ENCODE data around the gene TMEM167B. TPM values are rescaled to one million over a fixed set of nuclear protein-coding genes. Genes with fewer than 3 reads are reported as not detected.
A peak's percentile ranks its signal among the peaks of the same experiment; 100 is the strongest.

The TMEM167B gene
- total RNA-seq, 4 donors from 2014 or later = 17.5 to 26.3 (median 21.8) TPM

DNA sequence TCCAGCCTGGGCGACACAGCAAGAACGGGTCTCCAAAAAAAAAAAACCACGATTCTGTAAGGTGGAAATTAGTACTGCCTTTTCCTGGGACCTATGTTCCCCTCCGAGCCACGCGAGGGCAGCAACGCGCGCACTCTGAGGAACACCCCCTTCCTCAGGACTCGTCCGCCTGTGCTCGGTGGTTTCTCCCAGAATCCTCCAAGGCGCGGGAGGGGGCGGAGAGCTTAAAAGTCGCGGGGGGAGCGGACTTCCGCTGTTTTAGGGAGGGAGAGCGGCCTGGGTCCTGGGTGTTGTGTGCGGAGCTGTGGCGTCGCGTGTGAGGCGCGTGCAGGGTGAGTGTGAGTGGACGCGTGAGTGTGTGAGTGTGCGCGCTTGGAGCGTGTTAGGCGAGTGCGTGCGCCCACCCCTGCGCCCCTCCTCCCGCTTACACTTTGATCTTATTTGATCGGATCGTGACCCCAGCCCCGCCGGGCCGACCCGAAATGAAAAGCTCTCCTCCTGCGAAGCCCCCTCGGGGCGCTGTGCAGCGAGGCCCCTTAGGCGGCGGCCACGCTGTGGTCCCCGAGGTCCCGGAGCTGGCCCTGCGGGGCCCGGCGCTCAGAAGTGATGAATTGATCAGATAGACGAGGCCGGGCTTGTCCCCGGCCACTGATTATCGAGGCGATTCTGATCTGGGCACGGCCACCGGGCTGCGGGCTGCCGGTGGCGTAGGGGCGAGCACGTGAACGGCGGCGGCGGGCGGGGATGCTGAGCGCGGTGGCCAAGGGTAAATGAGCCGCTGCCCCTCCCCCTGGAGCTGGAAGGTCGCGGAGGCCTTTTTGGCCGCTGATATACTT, 9.6 kb downstream of the TMEM167B start:
- Histone ChIP-seq H3K4me3 (peak overlapping the region; percentile 76 to 99 (median 93)), H3K27me3 (no peaks in the 10 kb centered on the region), H3K4me1 (peaks cover 16 to 23% of the 10 kb centered on the region in 2 donors), H3K27ac (peak overlapping the region; percentile 96 to 100 (median 98)), H3K36me3 (peaks cover 0 to 7% of the 10 kb centered on the region in 2 donors), H3K9me3 (no peaks in the 10 kb centered on the region)
- ATAC-seq = peak; percentile 97 to 98
- in situ Hi-C loops (cut with MboI; ENCODE audit: low sequenced_read_pairs in 4 of 4) = loop anchor here in 1 of 4 donors (10.0 kb wide), 2 partner anchors 115 to 135 kb away; partner anchors contain the start of genes CLCC1 and SARS1
- peak; percentile 96 to 97 for DNase-seq
- intact Hi-C loops (cut with DNase I; ENCODE audit: low total_unique reads) = loop anchor here (1.0 to 10.0 kb wide), 7 partner anchors 10 to 408 kb away; partner anchors contain the start of genes PRPF38B, SARS1, SORT1 and STXBP3
- TF ChIP-seq POLR2A (IDR thresholded peaks at IDR 0.05) = peak; percentile 94 to 95
- TF ChIP-seq, protein P1, sequence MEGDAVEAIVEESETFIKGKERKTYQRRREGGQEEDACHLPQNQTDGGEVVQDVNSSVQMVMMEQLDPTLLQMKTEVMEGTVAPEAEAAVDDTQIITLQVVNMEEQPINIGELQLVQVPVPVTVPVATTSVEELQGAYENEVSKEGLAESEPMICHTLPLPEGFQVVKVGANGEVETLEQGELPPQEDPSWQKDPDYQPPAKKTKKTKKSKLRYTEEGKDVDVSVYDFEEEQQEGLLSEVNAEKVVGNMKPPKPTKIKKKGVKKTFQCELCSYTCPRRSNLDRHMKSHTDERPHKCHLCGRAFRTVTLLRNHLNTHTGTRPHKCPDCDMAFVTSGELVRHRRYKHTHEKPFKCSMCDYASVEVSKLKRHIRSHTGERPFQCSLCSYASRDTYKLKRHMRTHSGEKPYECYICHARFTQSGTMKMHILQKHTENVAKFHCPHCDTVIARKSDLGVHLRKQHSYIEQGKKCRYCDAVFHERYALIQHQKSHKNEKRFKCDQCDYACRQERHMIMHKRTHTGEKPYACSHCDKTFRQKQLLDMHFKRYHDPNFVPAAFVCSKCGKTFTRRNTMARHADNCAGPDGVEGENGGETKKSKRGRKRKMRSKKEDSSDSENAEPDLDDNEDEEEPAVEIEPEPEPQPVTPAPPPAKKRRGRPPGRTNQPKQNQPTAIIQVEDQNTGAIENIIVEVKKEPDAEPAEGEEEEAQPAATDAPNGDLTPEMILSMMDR (IDR thresholded peaks at IDR 0.05 in 4 of 5, conservative IDR thresholded peaks at IDR 0.05 in 1 of 5) = peak; percentile 80 to 92 (median 85)

DNA sequence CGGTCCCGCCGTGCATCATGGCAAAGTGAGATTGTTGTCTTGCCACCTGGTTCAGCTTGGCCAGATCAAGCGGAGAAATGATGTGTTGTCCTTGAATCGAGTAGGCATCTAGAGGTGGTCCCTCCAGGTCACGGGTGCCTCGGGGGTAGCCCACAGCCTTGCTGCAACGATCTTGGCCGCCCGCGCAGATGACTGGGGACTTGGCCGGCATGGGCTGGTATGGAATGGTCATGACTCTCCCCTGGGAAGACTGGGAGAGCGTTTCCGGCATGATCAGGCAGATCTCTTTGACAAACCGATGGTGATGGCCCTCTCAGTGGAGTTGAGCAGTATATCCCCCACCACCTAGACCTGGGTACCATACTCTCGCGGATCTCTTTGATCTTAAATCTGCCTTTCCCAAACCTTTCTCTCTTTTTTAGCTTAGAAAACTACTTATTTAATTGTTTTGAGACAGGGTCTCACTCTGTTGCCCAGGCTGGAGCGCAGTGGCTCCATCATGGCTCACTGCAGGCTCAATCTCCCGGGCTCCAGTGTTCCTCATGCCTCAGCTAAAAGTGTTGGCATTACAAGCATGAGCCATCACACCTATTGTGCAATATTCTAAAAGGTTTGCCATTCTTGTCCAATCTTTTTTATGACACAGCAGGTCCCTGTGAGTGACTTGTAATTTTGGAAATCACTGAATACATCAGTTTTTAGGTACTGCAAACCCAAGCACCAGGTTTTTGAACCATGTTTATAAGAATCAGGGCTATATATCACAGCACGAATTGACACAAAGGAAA, 14.0 kb downstream of the TMEM167B start:
- in situ Hi-C loops (cut with MboI; ENCODE audit: low sequenced_read_pairs in 4 of 4) (loop anchor here in 1 of 4 donors (10.0 kb wide), 1 partner anchor 110 kb away; the partner anchor contains the start of gene SARS1), intact Hi-C loops (cut with DNase I; ENCODE audit: low total_unique reads) (loop anchor here (5.0 to 10.0 kb wide), 4 partner anchors 48 to 412 kb away; partner anchors contain the start of genes PRPF38B, SARS1 and SORT1)
- H3K27ac ChIP-seq = no peak overlapping the region
- no peaks in the 10 kb centered on the region for H3K27me3 ChIP-seq
- peaks cover 2 to 7% of the 10 kb centered on the region in 2 donors for H3K4me1 ChIP-seq
- TF ChIP-seq, protein P1 (IDR thresholded peaks at IDR 0.05 in 4 of 5, conservative IDR thresholded peaks at IDR 0.05 in 1 of 5) = no peak
- no peak for TF ChIP-seq POLR2A (IDR thresholded peaks at IDR 0.05)
- no peak for DNase-seq
- H3K4me3 ChIP-seq = no peak overlapping the region
- H3K36me3 ChIP-seq = no peaks in the 10 kb centered on the region
- ATAC-seq = no peak
- H3K9me3 ChIP-seq = no peaks in the 10 kb centered on the region

DNA sequence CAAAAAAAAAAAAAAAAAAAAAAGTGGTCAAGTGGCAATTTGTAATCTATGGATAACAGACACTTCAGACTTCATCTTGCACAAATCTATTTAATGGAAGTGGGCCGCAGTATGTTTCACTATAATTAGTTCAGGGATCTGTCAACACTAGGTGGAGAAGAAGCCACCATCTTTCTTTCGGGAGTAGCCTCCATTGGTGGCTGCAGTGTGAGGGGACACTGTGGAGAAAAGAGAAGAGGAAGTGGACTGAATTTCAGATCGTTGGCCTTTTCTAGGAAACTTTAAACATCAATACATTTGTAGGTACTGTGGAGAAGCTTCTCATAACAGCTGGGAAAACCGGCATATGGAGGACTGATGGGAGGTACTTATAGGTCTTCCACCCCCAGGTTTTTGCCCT, 15.3 kb downstream of the TMEM167B start:
- Histone ChIP-seq H3K36me3 (no peaks in the 10 kb centered on the region), H3K4me3 (no peak overlapping the region), H3K27me3 (no peaks in the 10 kb centered on the region), H3K9me3 (no peaks in the 10 kb centered on the region), H3K27ac (no peak overlapping the region), H3K4me1 (peaks cover 0 to 4% of the 10 kb centered on the region in 2 donors)
- TF ChIP-seq POLR2A (IDR thresholded peaks at IDR 0.05) = no peak
- TF ChIP-seq, protein P1 (IDR thresholded peaks at IDR 0.05 in 4 of 5, conservative IDR thresholded peaks at IDR 0.05 in 1 of 5) = no peak
- in situ Hi-C loops (cut with MboI; ENCODE audit: low sequenced_read_pairs in 4 of 4) (loop anchor here in 1 of 4 donors (10.0 kb wide), 1 partner anchor 109 kb away; the partner anchor contains the start of gene SARS1), intact Hi-C loops (cut with DNase I; ENCODE audit: low total_unique reads) (loop anchor here (10.0 kb wide), 1 partner anchor 289 kb away; the partner anchor contains the start of gene SORT1)
- no peak for DNase-seq
- no peak for ATAC-seq

DNA sequence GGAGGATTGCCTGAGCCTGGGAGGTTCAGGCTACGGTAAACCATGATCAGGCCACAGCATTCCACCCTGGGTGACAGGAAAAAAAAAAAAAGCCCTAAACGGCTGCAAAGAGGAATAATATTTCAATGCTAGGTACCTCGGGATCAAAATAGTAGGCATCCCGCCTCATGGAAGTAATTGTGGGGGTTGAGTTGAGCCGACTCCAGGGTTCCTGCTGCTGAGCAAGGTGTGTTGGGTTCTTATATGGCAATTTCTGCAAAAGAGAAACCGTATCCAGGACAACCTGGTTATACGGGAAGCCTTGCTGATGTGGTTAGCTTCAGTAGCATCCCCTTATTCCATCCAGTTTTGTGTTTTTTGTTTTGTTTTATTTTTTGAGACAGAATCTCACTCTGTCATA, 17.2 kb downstream of the TMEM167B start:
- Histone ChIP-seq H3K4me3 (no peak overlapping the region), H3K27ac (no peak overlapping the region), H3K9me3 (no peaks in the 10 kb centered on the region), H3K27me3 (no peaks in the 10 kb centered on the region), H3K36me3 (no peaks in the 10 kb centered on the region), H3K4me1 (peaks cover 6 to 7% of the 10 kb centered on the region in 2 donors)
- TF ChIP-seq, protein P1 (IDR thresholded peaks at IDR 0.05 in 4 of 5, conservative IDR thresholded peaks at IDR 0.05 in 1 of 5) = no peak
- TF ChIP-seq POLR2A (IDR thresholded peaks at IDR 0.05) = no peak
- in situ Hi-C loops (cut with MboI; ENCODE audit: low sequenced_read_pairs in 4 of 4) = loop anchor here in 1 of 4 donors (10.0 kb wide), 1 partner anchor 107 kb away; the partner anchor contains the start of gene SARS1
- intact Hi-C loops (cut with DNase I; ENCODE audit: low total_unique reads) = loop anchor here (10.0 kb wide), 1 partner anchor 287 kb away; the partner anchor contains the start of gene SORT1
- DNase-seq (no peak), ATAC-seq (no peak)
